ENCODE data around the gene CHRD. TPM values are rescaled to one million over a fixed set of nuclear protein-coding genes. Genes with fewer than 3 reads are reported as not detected.

Gene CHRD
- total and polyA plus RNA-seq, 9 of the 15 experiments (the other 6 are each of a cell fraction or from before 2014, with no cell fraction given) = 0.11 to 1.3 (median 0.59) TPM; not detected in 3

DNA sequence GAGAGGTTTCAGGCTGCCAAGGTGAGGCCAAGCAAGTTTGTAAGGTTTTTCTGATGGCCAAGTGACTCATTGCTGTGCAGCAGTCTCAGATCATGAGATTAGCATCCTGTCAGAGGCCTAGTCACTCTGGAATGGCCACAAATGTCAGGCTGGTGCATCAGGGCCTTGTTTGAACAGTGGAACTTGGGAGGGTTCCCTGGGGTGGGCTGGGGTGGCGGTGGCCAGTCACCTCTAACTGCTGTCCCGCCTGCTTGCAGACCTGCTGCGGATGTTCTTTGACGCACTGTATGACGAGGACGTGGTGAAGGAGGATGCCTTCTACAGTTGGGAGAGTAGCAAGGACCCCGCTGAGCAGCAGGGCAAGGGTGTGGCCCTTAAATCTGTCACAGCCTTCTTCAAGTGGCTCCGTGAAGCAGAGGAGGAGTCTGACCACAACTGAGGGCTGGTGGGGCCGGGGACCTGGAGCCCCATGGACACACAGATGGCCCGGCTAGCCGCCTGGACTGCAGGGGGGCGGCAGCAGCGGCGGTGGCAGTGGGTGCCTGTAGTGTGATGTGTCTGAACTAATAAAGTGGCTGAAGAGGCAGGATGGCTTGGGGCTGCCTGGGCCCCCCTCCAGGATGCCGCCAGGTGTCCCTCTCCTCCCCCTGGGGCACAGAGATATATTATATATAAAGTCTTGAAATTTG is 45.2 kb upstream of the CHRD start (continued):
- no peak for TF ChIP-seq CBX2 (IDR thresholded peaks at IDR 0.05; ENCODE audit: insufficient read depth, low read length, poor library complexity, severe bottlenecking)
- TF ChIP-seq, protein P1, sequence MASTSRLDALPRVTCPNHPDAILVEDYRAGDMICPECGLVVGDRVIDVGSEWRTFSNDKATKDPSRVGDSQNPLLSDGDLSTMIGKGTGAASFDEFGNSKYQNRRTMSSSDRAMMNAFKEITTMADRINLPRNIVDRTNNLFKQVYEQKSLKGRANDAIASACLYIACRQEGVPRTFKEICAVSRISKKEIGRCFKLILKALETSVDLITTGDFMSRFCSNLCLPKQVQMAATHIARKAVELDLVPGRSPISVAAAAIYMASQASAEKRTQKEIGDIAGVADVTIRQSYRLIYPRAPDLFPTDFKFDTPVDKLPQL (IDR thresholded peaks at IDR 0.05; ENCODE audit: extremely low read depth, insufficient read length) = no peak
- TF ChIP-seq ZZZ3 (IDR thresholded peaks at IDR 0.05) = no peak
- no peak for TF ChIP-seq ZNF609 (CRISPR knock-in tag; IDR thresholded peaks at IDR 0.05; ENCODE audit: borderline replicate concordance)
- TF ChIP-seq ZNF699 (CRISPR knock-in tag; IDR thresholded peaks at IDR 0.05; ENCODE audit: insufficient replicate concordance) = no peak
- TF ChIP-seq NFXL1 (CRISPR knock-in tag; IDR thresholded peaks at IDR 0.05) = no peak
- no peak for TF ChIP-seq DNMT1 (IDR thresholded peaks at IDR 0.05)
- no peak for TF ChIP-seq TSC22D4 (tag; IDR thresholded peaks at IDR 0.05)
- 0 out of 2 replicates have a peak, but pooled peaks have one; percentile 30 for TF ChIP-seq ILF3 (IDR thresholded peaks at IDR 0.05; ENCODE audit: borderline replicate concordance)
- TF ChIP-seq NFE2L1 (tag; IDR thresholded peaks at IDR 0.05; ENCODE audit: borderline replicate concordance, low read depth) = no peak
- no peak for TF ChIP-seq CHD2 (IDR thresholded peaks at IDR 0.05; ENCODE audit: low read depth, low read length)
- TF ChIP-seq ESRRB (CRISPR knock-in tag; IDR thresholded peaks at IDR 0.05; ENCODE audit: borderline replicate concordance) = no peak
- TF ChIP-seq RBM14 (IDR thresholded peaks at IDR 0.05; ENCODE audit: borderline replicate concordance, insufficient read depth, low read depth, low read length) = no peak
- TF ChIP-seq MEIS2 (IDR thresholded peaks at IDR 0.05; ENCODE audit: partially characterized antibody) = peak; percentile 73
- TF ChIP-seq TARDBP (IDR thresholded peaks at IDR 0.05) = no peak
- no peak for TF ChIP-seq ASH1L (IDR thresholded peaks at IDR 0.05; ENCODE audit: borderline replicate concordance, low read depth, partially characterized antibody)
- TF ChIP-seq RBM17 (IDR thresholded peaks at IDR 0.05; ENCODE audit: borderline replicate concordance, low read depth, low read length) = no peak
- TF ChIP-seq, protein P2, sequence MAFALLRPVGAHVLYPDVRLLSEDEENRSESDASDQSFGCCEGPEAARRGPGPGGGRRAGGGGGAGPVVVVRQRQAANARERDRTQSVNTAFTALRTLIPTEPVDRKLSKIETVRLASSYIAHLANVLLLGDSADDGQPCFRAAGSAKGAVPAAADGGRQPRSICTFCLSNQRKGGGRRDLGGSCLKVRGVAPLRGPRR (CRISPR knock-in tag; IDR thresholded peaks at IDR 0.05) = no peak
- TF ChIP-seq RBM34 (IDR thresholded peaks at IDR 0.05; ENCODE audit: borderline replicate concordance, insufficient read depth, low read length) = no peak
- TF ChIP-seq FOSL1 (tag; conservative IDR thresholded peaks at IDR 0.05) = peak; percentile 93
- TF ChIP-seq CREB5 (CRISPR knock-in tag; IDR thresholded peaks at IDR 0.05) = no peak

Data from K562 (cell line).